Measurements from ENCODE around the gene SULT1B1.

GRCh38 chr4:69753686-69754085 lies 6.7 kb downstream of the SULT1B1 start:
- no peak for TF ChIP-seq EZH2 (IDR thresholded peaks at IDR 0.05; ENCODE audit: borderline replicate concordance)
- no peak for TF ChIP-seq EZH2phosphoT487 (IDR thresholded peaks at IDR 0.05; ENCODE audit: low read depth, severe bottlenecking, unreplicated experiment)
- no peak for TF ChIP-seq CTCF (IDR thresholded peaks at IDR 0.05; ENCODE audit: poor library complexity)

All from hepatocyte (in vitro differentiated cells).